HG02623 (cell line): ENCODE data around the gene DUSP7.
A peak's percentile ranks its signal among the peaks of the same experiment; 100 is the strongest.
"Not testable (repeated sequence)": the region's sequence is repeated elsewhere in the genome, so short reads cannot be mapped to it uniquely, and the experiment has no call there.

Experiments used
- ATAC-seq: cut with Tn5 transposase; IDR thresholded peaks from one replicate; pipeline ENCODE4 v1.9.1; 2021; ENCODE audit warnings: moderate library complexity; ENCODE audit not compliant: unreplicated experiment

The DUSP7 gene

DNA sequence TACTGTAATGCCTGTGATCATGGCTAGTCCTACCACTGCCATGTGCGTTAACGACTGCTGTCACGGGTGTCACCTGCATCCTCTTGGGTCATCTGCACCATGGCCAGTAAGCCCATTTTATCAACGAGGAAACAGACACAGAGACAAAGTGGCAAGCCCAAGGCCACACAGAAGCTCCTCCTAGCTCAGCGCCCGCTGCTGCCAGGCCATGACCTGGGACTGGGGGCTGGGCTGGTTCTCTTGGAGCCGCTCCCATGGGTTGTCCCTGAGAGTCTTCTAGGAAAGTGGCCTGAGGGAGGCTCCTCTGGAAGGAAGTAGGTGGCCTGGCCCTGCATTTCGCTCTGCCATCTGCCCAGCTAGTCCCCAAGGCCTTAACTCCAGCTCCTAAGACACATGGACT lies 4.9 kb downstream of the DUSP7 start:
- no peak for ATAC-seq

DNA sequence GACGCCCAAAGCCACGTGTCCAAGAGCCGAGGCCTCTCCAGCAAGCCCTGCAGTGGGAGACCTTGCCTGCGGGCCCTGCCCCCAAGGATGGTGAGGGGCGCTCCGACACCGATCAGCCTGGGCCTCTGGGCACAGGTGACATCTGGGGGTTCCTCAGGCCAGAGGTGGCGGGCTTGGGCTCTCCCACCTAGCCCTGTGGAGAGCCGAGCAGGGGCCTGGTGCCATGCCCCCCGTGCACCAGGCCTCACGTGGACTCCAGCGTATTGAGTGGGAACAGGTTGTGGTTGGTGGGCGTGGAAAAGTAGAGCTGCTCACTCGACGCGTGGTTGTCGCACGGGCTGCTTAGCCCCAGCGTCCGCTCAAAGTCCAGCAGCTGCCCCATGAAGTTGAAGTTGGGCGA lies 5.8 kb downstream of the DUSP7 start:
- ATAC-seq: no peak

DNA sequence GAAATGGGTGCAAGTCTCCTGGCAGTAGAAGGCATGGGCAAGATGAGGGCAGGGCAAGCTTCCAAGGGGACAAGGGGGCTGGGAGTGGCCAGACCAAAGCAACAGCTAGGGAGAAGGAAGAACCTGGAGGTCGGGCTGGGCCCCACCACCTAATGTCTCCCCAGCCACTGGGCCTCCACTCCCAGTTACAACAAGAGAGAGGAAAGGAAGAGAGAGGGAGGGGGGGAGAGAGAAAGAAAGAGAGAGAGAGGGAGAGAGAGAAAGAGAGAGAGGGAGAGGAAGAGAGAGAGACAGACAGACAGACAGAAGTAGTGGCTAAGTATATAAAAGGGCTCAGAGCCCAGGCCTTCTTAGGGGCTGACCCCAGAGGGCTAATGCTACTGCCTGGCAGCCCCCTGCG lies 6.9 kb downstream of the DUSP7 start:
- no peak for ATAC-seq

DNA sequence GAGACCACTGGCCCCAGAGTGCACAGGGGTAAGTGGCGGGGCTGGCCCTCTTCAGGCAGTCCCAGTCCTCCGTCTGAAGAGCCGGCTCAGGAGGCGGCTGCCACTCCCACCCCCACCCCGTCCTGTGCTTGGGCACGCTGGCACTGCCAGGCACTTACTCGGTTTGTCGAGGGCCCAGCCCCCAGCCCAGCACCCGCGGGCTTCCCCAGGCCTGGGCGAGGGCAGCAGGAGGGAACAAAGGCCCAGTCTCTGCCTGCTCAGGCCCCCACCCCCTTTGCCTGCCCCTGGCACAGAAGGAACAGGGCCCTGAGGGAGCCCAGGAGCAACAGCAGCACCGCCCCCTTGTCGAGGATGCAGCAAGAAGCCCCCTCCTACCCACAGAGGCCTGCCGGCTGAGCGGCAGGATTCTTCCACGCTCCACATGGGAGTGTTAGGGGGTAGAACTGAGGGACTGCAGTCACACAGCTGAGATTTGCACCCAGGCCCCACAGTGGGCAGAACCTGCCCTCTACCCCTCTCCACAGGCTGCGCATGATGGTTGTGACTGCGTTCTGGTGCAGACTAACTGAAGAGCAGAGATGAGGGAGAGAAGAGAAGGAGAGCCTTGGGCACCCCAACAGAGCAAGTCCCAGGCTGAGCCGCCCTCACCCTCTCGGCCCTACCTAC lies 8.9 kb downstream of the DUSP7 start:
- ATAC-seq: no peak

DNA sequence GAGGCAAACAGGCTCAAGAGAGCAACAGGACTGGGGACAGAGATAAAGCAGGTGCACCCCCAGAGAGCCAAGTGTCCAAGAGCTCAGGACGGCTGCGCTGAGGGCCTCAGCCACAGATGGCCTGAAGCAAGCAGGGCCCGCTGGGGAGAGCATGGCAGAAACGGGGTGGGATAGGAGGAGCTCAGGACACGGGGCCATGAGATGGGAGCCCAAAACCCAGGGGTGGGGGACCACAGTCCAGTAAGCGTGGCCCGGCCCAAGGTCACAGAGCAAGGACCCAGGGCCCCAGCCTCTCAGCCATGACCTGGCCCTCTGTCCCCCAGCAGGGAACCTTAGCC lies 9.5 kb downstream of the DUSP7 start:
- ATAC-seq: no peak

DNA sequence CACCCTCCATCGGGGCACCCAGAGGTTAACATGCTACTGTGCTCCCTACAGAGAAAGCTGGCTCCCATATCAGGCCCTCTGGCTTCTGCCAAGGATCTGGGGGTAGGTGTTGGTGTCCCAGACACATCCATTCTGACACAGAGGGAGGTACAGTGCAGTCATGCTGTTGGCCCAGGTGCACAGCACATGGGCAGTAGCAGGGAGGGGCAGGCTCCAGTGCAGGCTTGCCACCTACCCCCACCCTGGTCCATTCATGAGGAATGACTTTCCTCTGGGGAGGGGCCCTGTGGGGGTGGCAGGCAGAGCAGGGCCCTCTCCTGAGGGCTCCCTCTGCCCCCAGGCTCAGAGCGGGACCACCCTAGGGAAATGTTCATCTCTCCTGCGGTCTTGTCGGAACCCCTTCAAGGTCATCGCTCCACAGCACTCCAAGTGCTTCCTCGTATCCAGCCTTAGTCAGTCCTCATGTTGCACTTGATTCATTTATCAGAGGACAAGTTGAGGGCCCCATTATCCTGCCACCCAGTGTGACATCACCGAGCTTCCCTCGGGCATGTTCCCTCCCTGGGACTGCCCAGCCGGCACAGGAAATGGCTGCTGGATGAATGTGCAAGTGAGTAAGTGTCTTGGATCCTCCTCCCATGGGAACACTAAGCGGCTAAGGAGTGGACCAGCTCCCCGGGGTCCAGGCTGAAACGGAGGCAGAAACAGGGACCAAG lies 10.0 kb downstream of the DUSP7 start:
- no peak for ATAC-seq

DNA sequence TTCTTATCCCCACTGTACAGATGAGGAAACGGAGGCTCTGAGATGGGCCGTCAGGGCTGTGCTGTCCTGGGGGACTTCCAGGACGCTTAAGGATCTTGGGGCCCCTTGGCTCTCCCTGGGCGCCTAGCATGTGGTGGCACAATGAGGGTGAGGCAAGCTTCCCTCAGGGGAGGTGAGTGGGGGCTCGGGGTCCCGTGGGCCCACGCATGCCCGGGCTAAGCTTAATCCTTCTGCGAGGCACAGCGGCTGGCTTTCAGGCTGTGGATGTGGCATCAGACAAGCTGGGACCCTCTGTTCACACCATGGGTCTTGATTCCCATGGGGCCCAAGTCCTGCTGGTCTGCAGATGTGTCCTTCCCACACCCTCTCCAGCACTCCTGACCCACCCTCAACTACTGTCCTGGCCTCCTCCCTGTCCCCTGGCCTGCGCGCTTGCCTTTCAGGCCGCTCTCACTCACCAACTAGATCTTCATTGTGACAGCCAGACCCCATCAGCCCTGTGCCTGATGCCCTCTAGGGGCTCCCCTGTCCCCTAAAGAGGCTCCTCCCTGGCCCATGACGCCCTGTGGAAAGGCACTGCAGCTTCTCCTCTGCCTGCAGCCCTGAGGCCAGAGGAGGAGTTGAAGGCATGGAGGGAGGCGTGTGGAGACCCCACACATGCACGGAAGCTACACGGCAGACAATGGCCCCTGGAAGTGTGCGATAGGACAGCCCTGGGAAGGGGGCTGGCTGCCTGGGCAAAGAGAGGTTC lies 11.3 kb downstream of the DUSP7 start:
- ATAC-seq: no peak

DNA sequence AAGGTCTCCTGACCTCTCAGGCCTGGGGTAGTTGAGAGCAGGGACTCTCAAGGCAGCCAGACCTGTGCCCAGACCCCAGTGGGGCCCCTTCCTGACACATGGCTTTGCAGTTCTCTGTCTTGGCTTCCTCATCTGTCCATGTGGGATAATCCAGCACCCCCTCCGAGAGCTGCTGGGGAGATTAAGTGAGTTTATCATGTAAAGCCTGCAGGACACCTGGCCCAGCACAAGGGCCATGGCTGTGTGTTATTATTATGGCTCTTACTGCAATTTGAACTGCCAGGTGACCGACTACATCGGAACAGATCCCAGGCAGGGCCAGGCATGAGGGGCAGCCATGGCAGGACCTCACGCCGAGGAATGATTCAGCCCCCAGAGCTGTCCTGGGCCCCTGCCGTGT lies 12.6 kb downstream of the DUSP7 start:
- ATAC-seq: no peak

DNA sequence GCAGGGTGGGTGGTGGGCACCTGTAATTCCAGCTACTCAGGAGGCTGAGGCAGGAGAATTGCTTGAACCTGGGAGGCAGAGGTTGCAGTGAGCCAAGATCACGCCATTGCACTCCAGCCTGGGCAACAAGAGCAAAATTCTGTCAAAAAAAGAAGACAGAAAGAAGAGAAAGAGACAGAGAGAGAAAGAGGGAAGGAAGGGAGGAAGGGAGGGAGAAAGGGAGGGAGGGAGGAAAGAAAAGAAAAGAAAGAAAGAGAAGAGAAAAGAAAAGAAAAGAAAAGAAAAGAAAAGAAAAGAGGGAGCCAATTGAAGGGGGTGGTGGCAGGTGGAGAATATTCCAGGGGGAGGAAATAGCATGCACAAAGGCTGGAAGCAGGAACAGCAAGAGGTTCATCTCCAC lies 13.3 kb downstream of the DUSP7 start:
- not testable (repeated sequence) for ATAC-seq

DNA sequence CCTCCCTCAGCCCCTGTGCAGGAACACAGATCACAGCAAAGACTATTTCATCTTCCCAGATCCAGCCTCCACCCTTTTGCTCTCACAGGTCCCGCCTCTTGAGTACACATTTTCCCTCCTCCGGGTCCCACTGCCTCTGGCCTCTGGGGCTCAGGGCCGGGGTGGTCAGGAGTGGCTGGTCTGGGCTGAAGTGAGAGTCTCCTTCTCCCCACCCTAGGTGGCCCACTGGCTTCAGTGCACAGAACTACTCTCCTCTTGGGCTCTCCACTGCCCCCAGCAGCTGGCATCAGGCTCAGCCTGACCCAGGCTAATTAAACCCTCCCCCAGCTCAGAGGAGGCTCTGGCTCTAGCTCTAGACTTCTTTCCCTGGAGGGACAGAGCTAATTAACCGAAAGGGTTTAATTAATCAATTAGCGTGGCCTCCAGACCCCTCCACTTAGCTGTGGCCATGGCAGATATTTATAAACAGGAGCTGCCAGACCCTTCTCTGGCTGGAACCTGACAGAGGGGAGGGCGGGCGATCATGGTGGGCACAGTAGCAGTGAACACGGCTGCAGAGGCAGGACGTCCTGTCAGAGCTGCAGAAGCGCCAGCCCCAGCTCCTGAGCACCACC lies 15.1 kb downstream of the DUSP7 start:
- ATAC-seq: no peak

DNA sequence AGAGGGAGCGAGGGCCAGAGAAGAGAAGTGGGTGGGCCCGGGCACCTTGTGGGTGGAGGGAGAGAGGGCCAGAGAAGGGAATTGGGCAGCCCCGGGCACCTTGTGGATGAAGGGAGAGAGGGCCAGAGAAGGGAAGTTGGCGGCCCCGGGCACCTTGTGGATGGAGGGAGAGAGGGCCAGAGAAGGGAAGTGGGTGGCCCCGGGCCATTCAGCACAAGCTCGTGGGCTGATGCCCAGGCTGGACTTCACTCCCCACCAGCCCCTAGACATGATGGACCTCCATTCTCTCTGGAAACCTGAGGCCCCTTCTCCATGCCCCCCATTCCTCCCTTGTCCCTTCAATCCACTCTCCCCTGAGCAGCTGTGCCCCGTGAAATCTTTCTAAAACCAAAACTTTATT lies 15.8 kb downstream of the DUSP7 start:
- ATAC-seq: no peak

DNA sequence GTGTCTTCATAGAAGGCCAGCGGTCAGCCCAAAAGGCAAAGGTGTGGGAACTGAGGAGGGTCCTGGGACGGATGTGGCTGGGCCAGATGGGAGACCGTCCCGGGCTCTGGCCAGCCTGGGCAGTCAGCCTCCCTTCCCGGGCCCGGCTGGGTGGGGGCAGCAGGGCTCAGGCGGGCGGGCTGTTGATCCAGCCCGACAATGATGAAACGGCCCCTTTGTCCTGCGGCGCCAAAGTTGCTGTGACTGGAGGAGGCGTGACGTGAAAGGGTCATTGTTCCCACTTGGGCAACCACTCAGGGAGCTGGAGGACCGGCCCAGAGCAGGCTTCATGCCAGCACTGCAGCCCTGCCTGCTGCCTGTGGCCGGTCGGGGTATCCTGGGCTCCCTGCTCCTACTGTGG lies 16.5 kb downstream of the DUSP7 start:
- ATAC-seq: no peak

DNA sequence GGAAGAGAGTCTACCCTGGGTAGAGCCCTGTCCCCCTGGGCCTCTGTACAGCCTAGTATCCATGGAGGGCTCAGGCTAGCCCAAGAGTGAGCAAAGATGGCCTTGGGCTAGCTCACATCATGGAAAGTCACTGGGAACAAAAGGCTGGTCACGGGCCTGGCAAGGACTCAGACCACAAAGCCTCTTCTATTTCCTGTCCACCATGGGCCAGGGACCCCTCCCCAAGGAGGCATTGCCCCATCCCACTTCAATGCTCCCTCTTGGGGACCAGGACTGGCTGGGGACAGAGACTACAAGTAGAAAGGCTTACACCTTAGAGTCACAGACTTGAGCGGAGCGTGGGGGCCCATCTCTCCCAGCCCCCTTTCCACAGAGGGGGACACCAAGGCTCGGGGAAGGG lies 16.9 kb downstream of the DUSP7 start:
- ATAC-seq: no peak

DNA sequence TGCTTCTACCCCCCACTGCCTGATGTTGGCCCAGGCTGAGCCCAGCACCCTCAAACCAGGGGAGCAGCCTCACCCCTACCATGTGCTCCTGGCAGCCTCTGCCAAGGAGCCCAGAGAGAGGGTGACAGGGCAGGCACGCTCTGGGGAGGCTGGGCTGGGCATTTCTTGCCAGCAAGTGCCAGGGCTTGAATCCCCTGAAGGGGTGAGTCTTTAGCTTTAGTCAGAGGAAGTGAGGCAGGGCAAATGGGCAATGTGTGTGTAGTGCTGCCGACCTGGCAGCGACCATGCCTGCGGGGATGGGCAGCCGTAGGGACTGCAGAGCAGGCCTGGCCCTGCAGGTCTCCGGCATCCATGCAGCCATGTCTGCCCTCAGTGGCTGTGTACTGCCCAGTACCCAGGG lies 18.1 kb downstream of the DUSP7 start:
- no peak for ATAC-seq

DNA sequence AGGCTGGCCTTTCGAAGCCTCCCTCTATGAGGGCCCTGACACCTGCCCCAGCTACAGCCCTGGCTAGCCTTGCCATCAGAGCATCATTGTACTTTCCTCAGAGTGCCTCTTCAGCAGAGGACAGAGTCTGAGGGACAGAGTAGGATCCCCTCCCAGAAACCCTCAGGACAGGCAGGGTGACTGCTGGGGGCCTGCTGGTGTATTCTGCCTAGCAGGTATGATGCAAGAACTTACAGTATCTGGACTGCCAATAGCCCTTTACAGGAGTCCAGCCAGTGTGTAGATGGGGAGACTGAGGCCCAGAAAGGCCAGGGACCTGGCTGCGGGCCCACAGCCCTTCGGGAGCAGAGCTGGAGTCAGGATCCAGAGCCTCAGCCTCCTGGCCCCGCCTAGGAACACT lies 19.1 kb downstream of the DUSP7 start:
- ATAC-seq: no peak

DNA sequence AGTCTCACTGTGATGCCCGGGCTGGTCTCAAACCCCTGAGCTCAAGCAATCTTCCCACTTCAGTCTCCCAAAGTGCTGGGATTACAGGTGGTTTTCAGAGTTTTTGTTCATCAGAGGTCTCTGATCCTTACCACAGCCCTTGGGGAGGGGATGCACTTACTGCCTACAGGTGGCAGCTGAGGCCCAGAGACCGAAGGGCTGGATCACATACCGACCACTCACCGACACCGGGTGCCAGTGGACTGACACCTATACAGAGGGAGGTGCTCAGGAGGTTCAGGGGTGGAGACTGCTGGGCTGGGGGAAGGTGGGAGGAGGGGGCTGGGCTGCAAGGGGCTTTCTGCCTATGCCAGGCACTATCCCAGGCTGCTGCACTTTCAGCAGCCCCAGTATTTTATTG lies 19.5 kb downstream of the DUSP7 start:
- ATAC-seq: no peak

DNA sequence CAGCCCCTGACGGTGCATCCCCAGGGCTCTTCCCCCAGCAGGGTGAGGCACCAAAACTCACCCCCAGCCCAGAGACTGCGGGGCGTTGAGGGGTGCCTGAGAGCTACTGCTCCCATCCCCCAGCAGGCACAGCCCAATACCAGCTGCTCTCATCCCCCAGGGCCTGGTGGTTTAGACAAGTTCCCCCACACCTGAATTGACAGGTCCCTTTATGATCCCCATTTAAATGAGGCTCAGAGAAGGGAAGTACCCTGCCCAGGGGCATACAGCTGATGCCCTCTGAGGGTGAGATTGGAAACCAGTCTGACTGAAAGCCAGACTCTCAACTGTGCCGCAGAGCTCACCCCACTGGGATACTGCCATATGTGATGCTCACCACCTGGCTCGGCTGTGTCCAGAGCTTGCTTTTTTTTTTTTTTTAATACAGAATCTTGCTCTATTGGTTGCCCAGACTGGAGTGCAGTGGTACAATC lies 20.1 kb downstream of the DUSP7 start:
- ATAC-seq: peak; percentile 69

DNA sequence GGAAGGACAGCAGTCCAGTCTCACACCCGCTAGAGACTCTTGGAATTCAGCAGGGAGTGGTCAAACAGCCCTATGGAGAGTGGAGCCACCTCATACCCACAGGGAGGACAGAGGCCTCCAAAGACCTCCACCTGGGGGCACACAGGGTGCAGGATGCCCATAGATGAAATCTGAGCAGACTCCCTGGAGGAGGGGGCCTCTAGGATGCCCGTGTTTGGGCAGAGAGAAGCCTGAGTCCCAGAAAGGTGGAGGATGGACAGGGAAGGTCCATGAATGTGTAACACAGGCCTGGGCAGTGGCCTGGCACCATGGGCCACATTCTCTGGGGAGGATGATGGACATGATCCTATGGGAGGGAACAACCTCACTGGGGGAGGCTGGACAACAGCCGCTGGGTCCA lies 21.7 kb downstream of the DUSP7 start:
- ATAC-seq: no peak

DNA sequence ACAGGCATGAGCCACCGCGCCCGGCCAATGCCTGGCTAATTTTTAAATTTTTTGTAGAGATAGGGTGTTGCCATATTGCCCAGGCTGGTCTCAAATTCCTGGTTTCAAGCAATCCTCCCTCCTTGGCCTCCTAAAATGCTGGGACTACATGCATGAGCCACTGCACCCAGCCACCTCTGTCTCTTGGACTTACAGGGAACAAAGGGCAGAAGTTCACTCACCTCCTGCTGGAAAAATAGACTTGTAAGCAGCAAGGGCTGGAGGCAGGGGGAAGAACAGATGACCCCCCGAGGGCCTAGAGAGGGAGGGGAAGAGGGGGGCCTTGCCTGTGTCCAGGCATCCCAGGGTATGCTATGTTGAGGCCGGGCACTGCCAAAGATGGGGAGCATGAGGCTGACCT lies 22.2 kb downstream of the DUSP7 start:
- no peak for ATAC-seq

DNA sequence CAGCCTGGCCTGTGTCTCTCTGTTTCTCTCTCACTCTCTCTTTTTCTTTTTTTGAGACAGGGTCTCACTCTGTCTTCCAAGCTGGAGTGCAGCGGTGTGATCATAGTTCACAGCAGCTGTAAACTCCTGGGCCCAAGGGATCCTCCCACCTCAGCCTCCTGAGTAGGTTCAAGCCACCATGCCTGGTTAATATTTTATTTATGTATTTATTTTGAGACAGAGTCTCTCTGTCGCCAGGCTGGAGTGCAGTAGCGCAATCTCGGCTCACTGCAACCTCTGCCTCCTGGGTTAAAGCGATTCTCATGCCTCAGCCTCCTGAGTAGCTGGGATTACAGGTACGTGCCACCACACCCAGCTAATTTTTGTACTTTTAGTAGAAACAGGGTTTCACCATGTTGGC lies 22.6 kb downstream of the DUSP7 start:
- not testable (repeated sequence) for ATAC-seq

DNA sequence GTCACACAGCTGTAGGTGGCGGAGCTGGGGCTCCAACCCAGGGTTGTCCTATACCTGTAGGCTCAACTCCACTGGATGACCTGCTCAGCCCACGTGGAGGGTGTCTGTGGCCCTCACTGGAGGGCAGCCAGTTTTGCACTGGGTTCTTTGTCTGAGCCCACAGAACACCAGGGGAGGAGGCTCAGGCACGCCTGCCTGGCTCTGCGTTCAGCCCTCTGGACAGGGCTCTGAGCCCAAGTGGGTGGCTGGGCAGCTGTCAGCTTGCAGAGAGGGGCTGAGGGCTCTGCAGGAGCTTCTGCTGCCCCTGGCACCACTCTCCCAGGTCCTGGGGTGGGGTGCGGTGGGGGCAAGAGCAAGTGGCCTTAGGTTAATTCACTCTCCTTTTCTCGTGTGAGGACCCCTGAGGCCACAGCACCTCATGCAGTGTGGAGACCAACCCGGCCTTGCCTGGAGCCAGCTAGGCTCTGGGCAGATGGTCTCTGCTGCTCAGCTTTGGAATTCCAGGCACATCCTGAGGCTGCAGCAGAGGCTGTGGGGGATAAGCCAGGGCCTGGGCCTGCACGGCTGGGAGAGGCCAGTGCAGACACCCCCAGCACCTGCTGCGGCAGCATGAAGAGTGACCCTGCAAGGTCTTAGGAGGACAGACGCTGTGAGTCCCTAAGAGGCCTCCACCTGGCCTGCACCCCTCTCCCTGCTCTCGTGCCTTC lies 23.5 kb downstream of the DUSP7 start:
- no peak for ATAC-seq
